ENCODE results near the gene ELMOD3. TPM values are rescaled to one million over a fixed set of nuclear protein-coding genes. Genes with fewer than 3 reads are reported as not detected.

Gene ELMOD3
- total and polyA plus RNA-seq, 2 of the 8 experiments (the other 6 are each of a cell fraction or from before 2014, with no cell fraction given) = 8.5 to 10.2 TPM

- CTCF ChIA-PET (ENCODE audit: partially characterized antibody) = interaction anchor here (0.6 to 4.7 kb wide), 3 partner anchors 9 to 94 kb away, joined by 3 to 31 read pairs (median 4); no protein-coding TSS in a partner anchor
Measured at GRCh38 chr2:85400023-85400422, 45.5 kb downstream of the ELMOD3 start.

More at GRCh38 chr2:85400023-85400422, 45.5 kb downstream of the ELMOD3 start:
- Histone ChIP-seq H4K8ac (ENCODE audit: extremely low read depth, insufficient read depth, low read length) (no peak overlapping the region), H3K4ac (replicated peaks; ENCODE audit: insufficient read length, low read depth, low read length) (no peak overlapping the region), H3K79me1 (ENCODE audit: low read depth, low read length) (peaks cover 2% of the 10 kb centered on the region; the same call in 1 of the 2 replicates), H2BK15ac (ENCODE audit: low read length) (no peak overlapping the region), H2AFZ (ENCODE audit: low read length) (no peak overlapping the region), H3K56ac (replicated peaks; ENCODE audit: insufficient read length, low read depth, low read length) (no peak overlapping the region), H4K91ac (replicated peaks; ENCODE audit: insufficient read length, low read length) (no peak overlapping the region), H3K36me3 (ENCODE audit: control insufficient read depth in 2 of 4, insufficient read depth in 4 of 4, low read length in 3 of 4) (peaks cover 0 to 3% (median 0%) of the 10 kb centered on the region in 4 experiments; a peak in 2 of 8 replicates), H2BK20ac (ENCODE audit: low read length) (no peak overlapping the region), H3K4me3 (ENCODE audit: extremely low read depth in 1 of 4, insufficient read depth in 2 of 4, low read depth in 3 of 4, low read length in 4 of 4) (no peak overlapping the region), H3K14ac (ENCODE audit: insufficient read length) (no peak overlapping the region), H2AK5ac (ENCODE audit: low read depth, low read length) (no peak overlapping the region), H3K4me1 (replicated peaks in 1 of 4; ENCODE audit: control insufficient read depth in 3 of 4, insufficient read depth in 4 of 4, low read length in 3 of 4) (0 out of 7 replicates have a peak, but pooled peaks cover 0 to under 1% (median 0%) of the 10 kb centered on the region in 4 experiments), H3K27me3 (replicated peaks in 1 of 4; ENCODE audit: control insufficient read depth in 3 of 4, extremely low read depth in 1 of 4, insufficient read depth in 3 of 4, low read length in 3 of 4) (no peaks in the 10 kb centered on the region), H4K5ac (ENCODE audit: insufficient read length, low read depth, low read length) (no peak overlapping the region), H3K27ac (ENCODE audit: low read depth, low read length) (no peak overlapping the region), H2BK12ac (ENCODE audit: low read depth, low read length) (no peak overlapping the region), H3K23ac (ENCODE audit: insufficient read length) (no peak overlapping the region), H3K18ac (ENCODE audit: extremely low read depth, low read length) (no peak overlapping the region), H3K23me2 (ENCODE audit: low read depth, low read length) (no peaks in the 10 kb centered on the region), H3K9ac (replicated peaks in 1 of 4; ENCODE audit: extremely low read depth in 1 of 4, low read depth in 3 of 4, low read length in 3 of 4) (no peak overlapping the region), H3K79me2 (ENCODE audit: control insufficient read depth in 1 of 2, insufficient read depth in 2 of 2, low read length in 2 of 2) (no peaks in the 10 kb centered on the region; a peak in 1 of 4 replicates), H2BK5ac (ENCODE audit: low read depth, low read length) (no peak overlapping the region), H3K4me2 (ENCODE audit: insufficient read depth in 1 of 2, low read depth in 2 of 2, low read length in 2 of 2) (no peak overlapping the region), H4K20me1 (replicated peaks in 1 of 2; ENCODE audit: control insufficient read depth in 1 of 2, insufficient read depth in 2 of 2, low read length in 2 of 2) (no peaks in the 10 kb centered on the region), H3K9me3 (ENCODE audit: insufficient read depth in 2 of 2, low read depth in 1 of 2, low read length in 1 of 2) (0 out of 4 replicates have a peak, but pooled peaks cover 0 to 2% of the 10 kb centered on the region in 2 experiments), H2BK120ac (replicated peaks; ENCODE audit: low read depth, low read length) (no peak overlapping the region)
- no peak for TF ChIP-seq TAF7 (optimal IDR thresholded peaks at IDR 0.05; ENCODE audit: borderline replicate concordance, low read depth, low read length)
- TF ChIP-seq FOSL1 (IDR thresholded peaks at IDR 0.05; ENCODE audit: insufficient read depth, low read depth, low read length) = no peak
- TF ChIP-seq CEBPB (IDR thresholded peaks at IDR 0.05; ENCODE audit: low read depth, low read length) = no peak
- TF ChIP-seq RNF2 (IDR thresholded peaks at IDR 0.05; ENCODE audit: borderline replicate concordance, low read depth, low read length, missing control alignments, poor library complexity, severe bottlenecking) = no peak
- TF ChIP-seq SP2 (IDR thresholded peaks at IDR 0.05; ENCODE audit: low read length) = no peak
- no peak for TF ChIP-seq BRCA1 (IDR thresholded peaks at IDR 0.05; ENCODE audit: low read depth, low read length)
- DNase-seq (ENCODE audit: low read depth in 1 of 2, low spot score in 2 of 2) (no peak), FAIRE-seq (no peak)
- 89% methylated on average over 8 of the region's 8 CpGs; no CpG with 5 or more reads in 1 of the 2 experiments for WGBS, 2 experiments (ENCODE audit: extremely low coverage in 1 of 2, insufficient coverage in 1 of 2, insufficient read length in 1 of 2, insufficient replicate concordance in 2 of 2, low coverage in 1 of 2, low lambda C conversion rate in 2 of 2, missing lambda C conversion rate in 1 of 2)
- POLR2A ChIA-PET (ENCODE audit: partially characterized antibody) = interaction anchor here (1.1 to 25.0 kb wide), 5 partner anchors 10 to 145 kb away, joined by 3 to 396 read pairs (median 3); partner anchors contain the start of gene MAT2A

Data from H1 (cell line).